Coronary artery (tissue), 2 donors: ENCODE measurements around the gene KCNH1.

Experiments
- DNase-seq: peaks from one replicate; pipeline ENCODE4 v3.0.0-alpha.2; 2017; ENCODE audit warnings: low spot score
- H3K27ac ChIP-seq, 2 donors: fragments of 200-600 bp; sonication (generic); one replicate each; pipeline ENCODE4 v1.5.1; 2016 to 2019
- H3K4me3 ChIP-seq: fragments of 200-600 bp; sonication (generic); 2 replicates; pipeline ENCODE4 v1.5.1; 2016; ENCODE audit warnings: mild to moderate bottlenecking, moderate library complexity
- TF ChIP-seq, protein P1 (sequence below): fragments of 200-600 bp; sonication (generic); IDR thresholded peaks from one replicate; pipeline ENCODE4 v1.5.1; 2019; ENCODE audit warnings: antibody characterized with exemption

KCNH1 gene

DNA sequence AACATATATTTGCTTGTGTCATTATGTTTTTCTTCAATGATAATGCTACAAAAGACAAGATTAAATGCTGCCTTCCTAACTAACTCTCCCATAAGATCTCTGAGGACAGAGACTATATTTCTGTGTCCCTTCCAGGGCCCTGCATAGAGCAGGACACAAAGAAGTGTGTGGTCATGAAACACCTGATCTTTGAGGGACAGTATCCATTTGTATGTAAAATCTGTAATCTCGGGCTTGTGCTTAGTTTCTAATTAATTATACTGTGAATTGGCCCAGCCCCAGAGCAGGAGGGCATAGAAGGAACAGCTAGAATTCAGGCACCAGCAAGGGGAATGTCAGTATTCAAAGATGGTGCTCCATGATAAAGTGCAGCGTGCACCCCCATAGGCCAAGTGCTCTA, 430.4 kb downstream of the KCNH1 start:
- no peak overlapping the region for H3K4me3 ChIP-seq
- no peak overlapping the region for H3K27ac ChIP-seq
- DNase-seq, result no peak
- TF ChIP-seq, protein P1, sequence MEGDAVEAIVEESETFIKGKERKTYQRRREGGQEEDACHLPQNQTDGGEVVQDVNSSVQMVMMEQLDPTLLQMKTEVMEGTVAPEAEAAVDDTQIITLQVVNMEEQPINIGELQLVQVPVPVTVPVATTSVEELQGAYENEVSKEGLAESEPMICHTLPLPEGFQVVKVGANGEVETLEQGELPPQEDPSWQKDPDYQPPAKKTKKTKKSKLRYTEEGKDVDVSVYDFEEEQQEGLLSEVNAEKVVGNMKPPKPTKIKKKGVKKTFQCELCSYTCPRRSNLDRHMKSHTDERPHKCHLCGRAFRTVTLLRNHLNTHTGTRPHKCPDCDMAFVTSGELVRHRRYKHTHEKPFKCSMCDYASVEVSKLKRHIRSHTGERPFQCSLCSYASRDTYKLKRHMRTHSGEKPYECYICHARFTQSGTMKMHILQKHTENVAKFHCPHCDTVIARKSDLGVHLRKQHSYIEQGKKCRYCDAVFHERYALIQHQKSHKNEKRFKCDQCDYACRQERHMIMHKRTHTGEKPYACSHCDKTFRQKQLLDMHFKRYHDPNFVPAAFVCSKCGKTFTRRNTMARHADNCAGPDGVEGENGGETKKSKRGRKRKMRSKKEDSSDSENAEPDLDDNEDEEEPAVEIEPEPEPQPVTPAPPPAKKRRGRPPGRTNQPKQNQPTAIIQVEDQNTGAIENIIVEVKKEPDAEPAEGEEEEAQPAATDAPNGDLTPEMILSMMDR, result no peak

DNA sequence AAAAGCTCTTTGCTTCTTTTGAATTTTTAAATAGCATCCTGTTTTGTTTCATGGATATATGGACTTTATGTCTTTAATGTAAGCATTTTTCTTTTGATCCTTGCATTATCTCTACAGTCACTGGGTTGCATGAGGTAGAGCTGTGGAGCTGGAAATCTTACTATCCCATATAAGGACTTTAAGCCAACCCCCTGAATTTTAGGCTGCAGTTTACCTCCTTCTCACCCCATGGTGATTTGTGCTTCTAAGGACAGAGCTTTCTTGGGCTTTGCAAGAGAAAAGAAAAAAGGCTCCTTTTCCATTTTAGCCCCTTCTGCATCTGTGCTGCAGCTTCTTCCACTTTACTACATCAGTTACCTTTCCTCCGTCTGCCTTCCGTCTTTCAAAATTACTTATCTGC, 431.4 kb downstream of the KCNH1 start:
- DNase-seq, result no peak
- TF ChIP-seq, protein P1, result no peak
- Histone ChIP-seq H3K27ac (no peak overlapping the region), H3K4me3 (no peak overlapping the region)

DNA sequence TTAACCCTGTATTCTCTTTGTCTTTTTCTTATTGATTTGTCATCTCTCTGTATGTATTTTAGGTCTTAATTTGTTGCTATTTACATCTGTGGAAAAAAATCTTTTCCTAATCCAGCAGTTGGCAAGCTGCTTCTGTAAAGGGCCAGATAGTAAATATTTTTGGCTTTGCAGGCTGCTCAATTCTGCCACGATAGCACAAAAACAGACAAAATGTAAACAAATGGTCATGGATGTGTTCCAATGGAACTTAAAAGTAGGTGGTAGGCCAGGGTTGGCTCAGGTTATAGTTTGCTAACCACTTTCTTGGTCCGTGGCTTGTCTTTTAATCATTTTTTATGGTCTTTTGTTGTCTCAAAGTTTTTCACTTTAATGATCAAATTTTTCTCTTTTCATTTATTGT, 433.4 kb downstream of the KCNH1 start:
- TF ChIP-seq, protein P1, result no peak
- H3K4me3 ChIP-seq, result no peak overlapping the region
- no peak for DNase-seq
- H3K27ac ChIP-seq, result no peak overlapping the region

DNA sequence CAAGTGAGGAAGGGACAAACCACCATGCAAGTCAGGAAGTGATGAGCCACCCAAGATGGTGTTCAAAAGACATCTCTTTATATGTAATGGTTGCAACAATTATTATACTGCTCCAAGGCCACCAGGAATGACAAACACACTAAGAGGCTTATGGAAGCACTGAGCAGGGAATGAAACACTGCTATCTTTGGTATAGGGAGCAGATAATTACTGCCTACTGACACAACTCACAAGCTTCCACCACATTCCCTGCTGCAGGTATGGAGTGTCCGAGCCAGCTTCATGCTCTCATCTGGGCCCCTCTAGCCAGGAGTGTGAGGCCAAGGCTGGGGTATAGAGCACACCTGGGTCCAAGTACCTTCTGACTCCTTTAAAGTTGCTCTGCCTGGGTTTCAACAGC, 433.9 kb downstream of the KCNH1 start:
- no peak overlapping the region for H3K4me3 ChIP-seq
- no peak for DNase-seq
- H3K27ac ChIP-seq, result no peak overlapping the region
- TF ChIP-seq, protein P1, result no peak

DNA sequence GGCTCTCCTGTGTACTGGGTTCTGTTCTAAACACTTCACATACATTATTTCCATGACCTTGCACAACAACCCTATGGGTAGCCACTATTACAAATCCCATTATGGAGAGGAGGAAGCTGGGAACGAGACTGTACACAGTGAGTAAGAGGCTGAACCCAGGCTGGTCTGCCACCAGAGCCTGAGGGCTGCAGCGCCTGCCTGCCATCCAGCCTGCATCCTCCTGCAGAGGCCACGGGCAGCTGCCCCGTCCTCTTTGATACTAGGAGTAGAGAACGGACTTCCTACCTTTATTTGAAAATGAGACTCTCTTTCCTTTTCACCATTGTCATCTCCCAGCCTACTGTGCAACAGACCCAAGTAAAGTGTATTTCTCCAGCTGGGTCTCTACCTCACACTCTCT, 435.3 kb downstream of the KCNH1 start:
- Histone ChIP-seq H3K4me3 (no peak overlapping the region), H3K27ac (no peak overlapping the region)
- no peak for DNase-seq
- TF ChIP-seq, protein P1, result no peak

DNA sequence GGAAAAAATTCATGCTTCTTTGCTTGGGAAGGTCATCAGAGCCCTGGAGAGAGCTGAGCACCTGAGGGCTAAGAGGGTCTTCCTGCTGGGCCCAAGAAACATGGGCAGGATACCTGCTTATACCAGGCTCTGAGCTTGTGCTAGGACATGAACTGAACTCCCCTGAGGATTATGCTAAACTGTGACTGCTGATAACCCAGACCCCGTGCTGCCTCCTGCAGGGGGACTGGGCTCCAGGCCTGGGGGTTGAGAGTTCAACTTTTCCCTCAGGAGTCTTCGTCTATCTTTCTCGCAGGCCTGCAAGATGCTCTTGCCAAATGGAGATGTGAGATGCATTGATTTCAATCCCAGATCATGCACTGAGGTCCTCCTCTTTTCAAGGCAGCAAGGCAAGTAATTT, 436.8 kb downstream of the KCNH1 start:
- H3K27ac ChIP-seq, result no peak overlapping the region
- H3K4me3 ChIP-seq, result no peak overlapping the region
- TF ChIP-seq, protein P1, result no peak
- DNase-seq, result no peak

DNA sequence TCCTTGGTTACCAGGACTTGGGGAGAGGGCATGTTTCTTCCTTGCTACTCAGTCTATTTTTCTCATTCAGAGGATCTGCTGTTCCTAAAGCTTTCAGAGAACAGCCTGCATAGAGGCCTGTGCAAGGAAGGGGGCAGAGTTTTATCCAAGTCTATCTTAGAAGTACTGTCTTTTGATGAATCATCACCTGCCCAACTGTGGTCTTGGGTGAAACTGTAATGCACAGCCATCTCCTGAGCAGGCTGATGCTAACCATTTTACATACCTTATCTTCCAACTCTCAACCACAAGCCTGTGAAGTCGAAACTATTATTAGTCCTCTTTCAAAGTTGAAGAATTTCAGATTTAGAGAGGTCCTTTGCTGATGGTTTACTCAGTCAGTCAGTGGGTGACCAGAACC, 437.2 kb downstream of the KCNH1 start:
- no peak overlapping the region for H3K27ac ChIP-seq
- no peak overlapping the region for H3K4me3 ChIP-seq
- TF ChIP-seq, protein P1, result no peak
- DNase-seq, result no peak
